ENCODE data around the gene IKBIP.

IKBIP gene

GRCh38 chr12:98678236-98678945, 33.8 kb upstream of the IKBIP start:
- no peak for TF ChIP-seq CTCF (IDR thresholded peaks at IDR 0.05; ENCODE audit: low read depth, low read length)
- no peak overlapping the region for H3K4me3 ChIP-seq (ENCODE audit: low read depth, low read length)
- in situ Hi-C loops (cut with HindIII; ENCODE audit: low sequenced_read_pairs): no loop called here
- DNase-seq (ENCODE audit: low read depth, low spot score): no peak

GRCh38 chr12:98674841-98675240, 30.3 kb upstream of the IKBIP start:
- H3K4me3 ChIP-seq (ENCODE audit: low read depth, low read length): no peak overlapping the region
- in situ Hi-C loops (cut with HindIII; ENCODE audit: low sequenced_read_pairs): no loop called here
- DNase-seq (ENCODE audit: low read depth, low spot score): no peak
- TF ChIP-seq CTCF (IDR thresholded peaks at IDR 0.05; ENCODE audit: low read depth, low read length): no peak

- TF ChIP-seq CTCF (IDR thresholded peaks at IDR 0.05; ENCODE audit: low read depth, low read length): no peak
- in situ Hi-C loops (cut with HindIII; ENCODE audit: low sequenced_read_pairs): no loop called here
- H3K4me3 ChIP-seq (ENCODE audit: low read depth, low read length): no peak overlapping the region
These were observed 26.9 kb upstream of the IKBIP start for GRCh38 chr12:98671459-98671858.

GRCh38 chr12:98669751-98670150, 25.2 kb upstream of the IKBIP start:
- DNase-seq (ENCODE audit: low read depth, low spot score): no peak
- no peak for TF ChIP-seq CTCF (IDR thresholded peaks at IDR 0.05; ENCODE audit: low read depth, low read length)
- in situ Hi-C loops (cut with HindIII; ENCODE audit: low sequenced_read_pairs): no loop called here
- no peak overlapping the region for H3K4me3 ChIP-seq (ENCODE audit: low read depth, low read length)

More at GRCh38 chr12:98671459-98671858, 26.9 kb upstream of the IKBIP start:
- no peak for DNase-seq (ENCODE audit: low read depth, low spot score)

- TF ChIP-seq CTCF (IDR thresholded peaks at IDR 0.05; ENCODE audit: low read depth, low read length): no peak
- in situ Hi-C loops (cut with HindIII; ENCODE audit: low sequenced_read_pairs): no loop called here
- no peak overlapping the region for H3K4me3 ChIP-seq (ENCODE audit: low read depth, low read length)
- DNase-seq (ENCODE audit: low read depth, low spot score): no peak
These were observed 15.9 kb upstream of the IKBIP start for GRCh38 chr12:98660521-98660920.

- DNase-seq (ENCODE audit: low read depth, low spot score): no peak
- no peak for TF ChIP-seq CTCF (IDR thresholded peaks at IDR 0.05; ENCODE audit: low read depth, low read length)
- in situ Hi-C loops (cut with HindIII; ENCODE audit: low sequenced_read_pairs): no loop called here
- H3K4me3 ChIP-seq (ENCODE audit: low read depth, low read length): no peak overlapping the region
These were observed 11.9 kb upstream of the IKBIP start for GRCh38 chr12:98656289-98657101.
